NCI-H1105 (cell line): Measurements from ENCODE around the gene ADAMTS10.
"Not testable (repeated sequence)": the region's sequence is repeated elsewhere in the genome, so short reads cannot be mapped to it uniquely, and the experiment has no call there.

Source experiments
- DNase-seq: peaks from one replicate; lab custom pipeline; 2025; lab: John Stamatoyannopoulos, UW

Gene ADAMTS10

DNA sequence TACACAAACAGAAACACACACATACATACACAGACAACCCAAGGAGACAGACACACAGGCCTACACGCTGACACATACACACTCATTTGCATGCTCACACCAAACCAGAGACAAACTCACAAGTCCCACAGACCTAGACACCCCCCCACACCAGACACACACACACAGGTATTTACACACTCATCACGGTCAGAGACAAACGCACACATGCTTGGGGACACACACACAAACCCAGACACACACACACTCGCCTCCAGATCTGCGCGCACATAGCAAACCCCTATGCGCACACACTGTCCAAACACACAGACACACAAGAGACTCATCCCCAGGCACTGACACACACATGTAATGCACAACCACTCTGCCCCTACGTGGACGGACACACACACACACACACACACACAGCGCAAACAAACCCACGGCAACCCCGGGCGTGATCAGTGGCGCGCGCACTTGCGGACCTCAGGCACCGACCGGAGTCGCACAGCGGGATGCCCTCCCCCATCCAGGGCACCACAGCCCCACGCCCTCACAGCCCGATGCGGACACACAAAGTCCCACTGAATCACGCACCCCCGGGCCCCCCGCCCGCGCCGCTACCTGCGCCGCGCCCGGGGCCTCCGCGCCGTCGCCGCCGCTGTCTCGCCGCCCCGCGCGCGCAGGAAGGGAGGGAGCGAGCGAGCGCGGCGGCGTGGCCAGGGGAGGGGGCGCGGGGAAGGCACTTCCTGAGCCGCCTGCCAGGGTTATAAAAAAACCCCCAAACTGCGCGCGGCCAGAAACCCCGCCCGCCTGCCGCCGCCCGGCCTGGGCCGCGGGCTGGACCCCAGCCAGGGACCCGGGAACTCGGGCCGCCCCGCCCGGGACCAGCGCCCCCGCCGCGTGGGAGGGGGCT is at the start of gene ADAMTS10:
TSS of gene ADAMTS10 (minus strand) at position 675 of the 895 bp plus-strand sequence. CDS start 5,005 bp downstream, outside the sequence.
- DNase-seq, result no peak

DNA sequence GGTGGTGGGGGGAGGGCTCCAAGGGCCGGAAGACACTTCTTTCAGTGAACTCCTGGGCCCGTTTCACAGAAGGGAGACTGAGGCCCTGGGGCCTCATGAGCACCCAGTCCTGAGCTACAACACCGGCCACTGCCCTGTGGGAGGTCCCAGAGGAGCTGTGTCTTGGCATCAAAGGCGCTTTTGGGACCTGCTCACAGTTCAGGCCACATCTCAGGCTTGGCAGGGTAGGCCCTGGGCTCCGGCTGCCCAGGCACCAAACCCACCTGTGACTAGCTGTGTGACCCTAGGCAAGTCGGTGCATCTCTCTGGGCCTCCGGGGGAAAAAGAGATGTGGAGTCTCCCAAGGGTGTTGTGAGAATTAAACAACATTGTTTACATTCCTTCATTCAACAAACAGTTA is 49.4 kb upstream of the ADAMTS10 start:
- DNase-seq, result no peak

DNA sequence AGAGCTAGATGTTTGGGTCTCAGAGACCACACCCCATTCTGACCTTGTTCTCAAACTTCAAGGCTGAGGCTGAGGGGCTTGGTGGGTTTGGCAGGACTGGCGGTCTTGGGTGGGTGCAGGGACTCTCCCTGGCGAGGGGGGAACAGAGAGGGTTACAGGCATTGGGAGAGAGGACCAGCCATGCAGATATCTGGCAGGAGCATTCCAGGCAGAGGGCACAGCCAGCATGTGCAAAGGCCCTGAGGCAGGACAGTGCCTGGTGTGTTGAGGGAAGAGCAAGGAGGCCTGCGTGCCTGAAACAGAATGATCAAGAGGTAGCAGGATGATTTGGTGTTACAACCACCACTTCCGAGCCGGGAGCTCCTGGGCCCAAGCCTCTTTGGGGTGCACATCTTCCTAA is 47.4 kb upstream of the ADAMTS10 start:
- no peak for DNase-seq

DNA sequence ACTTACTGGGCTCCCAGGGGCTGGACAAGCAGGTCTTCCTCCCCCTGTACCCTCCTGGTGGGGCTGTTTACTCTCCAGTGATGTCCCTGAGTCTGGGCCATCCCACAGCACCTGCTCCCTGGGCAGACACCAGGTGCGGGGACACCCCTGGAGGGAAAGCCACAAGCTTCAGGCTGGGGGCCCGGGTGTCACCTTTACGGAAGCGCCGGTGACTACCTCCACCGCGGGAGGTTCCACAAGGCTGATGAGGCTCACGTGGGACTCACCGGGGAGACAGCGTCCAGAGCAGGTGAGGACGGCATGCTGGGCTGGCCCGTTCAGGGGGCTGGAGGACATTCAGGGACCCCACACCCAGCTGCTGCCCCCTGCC is 44.8 kb upstream of the ADAMTS10 start:
- DNase-seq, result no peak

DNA sequence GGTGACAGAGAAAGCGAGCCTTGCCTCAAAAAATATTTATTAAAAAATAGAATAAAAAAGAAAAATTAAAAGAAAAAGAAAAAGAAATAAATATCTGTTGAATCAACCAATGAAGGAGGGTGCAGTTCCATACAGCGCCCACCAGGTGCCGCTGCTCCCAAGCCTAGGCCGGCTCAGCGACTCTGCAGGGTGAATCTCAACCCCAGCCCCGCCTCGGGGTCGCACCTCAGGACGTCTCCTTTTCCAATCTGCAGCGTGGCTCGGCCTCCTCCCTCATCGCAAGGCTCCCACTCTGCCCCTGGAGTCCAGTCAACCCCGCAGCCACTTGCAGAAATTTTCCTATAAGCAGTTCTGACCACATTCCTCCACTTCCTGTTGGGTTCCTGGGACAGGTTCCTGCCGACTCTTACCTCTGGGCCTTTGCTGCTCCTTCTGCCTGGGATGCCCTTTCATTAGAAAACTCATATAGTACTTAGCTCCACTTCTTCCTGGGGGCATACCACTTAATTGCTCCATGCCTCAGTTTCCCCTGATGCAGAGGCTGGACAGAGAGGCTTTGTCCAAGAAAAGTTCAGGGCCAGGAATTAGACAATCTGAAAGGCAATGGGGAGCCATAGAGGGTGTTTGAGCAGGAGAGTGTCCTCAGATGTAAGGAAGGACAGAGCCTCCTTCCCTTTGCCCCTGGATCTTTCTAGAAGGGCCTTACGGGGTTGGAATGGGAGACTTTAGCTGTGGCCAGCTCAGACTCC is 44.2 kb upstream of the ADAMTS10 start:
- DNase-seq, result peak; percentile 13

DNA sequence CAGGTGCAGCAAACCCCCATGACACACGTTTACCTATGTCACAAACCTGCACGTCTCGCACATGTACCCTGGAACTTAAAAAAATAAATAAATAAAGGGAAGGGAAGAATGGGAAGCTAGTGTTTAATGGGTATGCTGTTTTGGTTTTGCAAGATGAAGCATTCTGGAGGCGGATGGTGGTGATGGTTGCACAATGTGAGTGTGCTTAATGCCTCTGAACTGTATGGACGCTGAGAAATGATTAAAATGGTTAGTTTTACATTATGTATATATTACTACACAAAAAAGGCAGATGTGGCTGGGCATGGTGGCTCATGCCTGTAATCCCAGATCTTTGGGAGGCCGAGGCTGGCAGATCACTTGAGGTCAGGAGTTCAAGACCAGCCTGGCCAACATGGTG is 37.7 kb upstream of the ADAMTS10 start:
- no peak for DNase-seq

DNA sequence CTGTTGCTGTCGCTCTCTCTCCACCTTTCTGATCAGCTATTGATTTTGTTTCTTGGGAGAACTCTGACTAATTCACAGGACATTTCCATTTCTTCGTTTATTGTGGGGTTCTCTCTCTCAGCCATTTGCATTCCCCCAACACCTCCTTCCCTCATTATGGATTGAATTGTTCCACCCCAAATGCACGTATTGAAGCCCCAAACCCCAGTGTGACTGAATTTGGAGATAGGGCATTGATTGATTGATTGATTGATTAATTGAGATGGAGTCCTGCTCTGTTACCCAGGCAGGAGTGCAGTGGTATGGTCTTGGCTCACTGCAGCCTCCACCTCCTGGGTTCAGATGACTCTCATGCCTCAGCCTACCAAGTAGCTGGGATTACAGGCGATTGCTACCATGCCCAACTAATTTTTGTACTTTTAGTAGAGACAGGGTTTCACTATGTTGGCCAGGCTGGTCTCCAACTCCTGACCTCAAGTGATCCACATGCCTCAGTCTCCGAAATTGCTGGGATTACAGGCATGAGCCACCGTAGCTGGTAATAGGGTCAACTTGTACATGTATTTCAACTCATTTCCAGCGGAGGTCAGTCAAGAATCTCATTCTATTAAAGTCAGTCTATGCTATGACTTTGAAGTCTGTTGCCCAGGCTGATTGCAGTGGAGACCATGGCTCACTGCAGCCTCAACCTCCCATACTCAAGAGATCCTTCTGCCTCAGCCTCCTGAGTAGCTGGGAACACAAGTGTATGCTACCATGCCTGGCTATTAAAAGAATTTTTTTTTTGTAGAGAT is 33.5 kb upstream of the ADAMTS10 start:
- no peak for DNase-seq

DNA sequence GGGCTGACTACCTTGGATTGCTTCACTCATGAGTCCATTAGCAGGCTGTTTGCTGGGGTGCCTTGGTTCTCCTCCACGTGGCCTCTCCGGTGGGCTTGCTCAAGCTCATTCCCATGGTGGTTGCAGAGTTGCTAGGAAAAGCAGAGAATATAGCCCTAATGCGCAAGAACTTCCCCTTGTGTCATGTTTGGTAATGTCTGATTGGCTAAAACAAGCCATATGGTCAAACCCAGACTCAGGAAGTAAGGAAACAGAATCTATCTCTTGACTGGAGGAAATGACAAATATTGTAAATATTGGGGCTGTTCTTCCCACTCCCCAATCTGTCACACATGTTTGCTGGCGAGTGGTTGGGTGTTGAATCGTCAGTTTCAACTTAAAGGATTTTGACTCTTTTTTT is 32.0 kb upstream of the ADAMTS10 start:
- no peak for DNase-seq

DNA sequence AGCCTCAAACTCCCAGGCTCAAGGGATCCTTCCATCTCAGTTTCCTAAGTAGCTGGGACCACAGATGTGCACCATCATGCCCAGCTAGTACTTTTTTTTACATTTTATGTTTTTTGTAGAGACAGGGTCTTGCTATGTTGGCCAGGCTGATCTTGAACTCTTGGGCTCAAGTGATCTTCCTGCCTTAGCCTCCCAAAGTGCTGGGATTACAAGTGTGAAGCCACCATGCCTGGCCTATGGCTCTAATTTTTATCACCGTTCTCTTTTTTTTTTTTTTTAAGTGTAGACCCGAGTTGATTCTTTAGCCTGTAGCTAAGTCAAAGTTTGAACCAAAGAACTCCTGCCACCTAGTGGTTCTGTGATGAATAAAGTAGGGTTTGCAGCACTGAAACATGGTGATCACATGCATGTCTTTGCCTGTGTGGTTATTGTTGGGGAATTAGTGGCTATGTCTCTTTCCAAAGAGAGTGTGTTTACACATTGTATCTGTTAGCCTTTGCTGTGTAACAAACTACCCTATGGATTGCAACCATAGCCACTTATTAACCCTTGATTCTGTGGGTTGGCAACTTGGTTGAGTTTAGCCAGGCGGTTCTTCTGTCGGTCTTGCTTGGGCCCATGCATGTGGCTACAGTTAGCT is 31.5 kb upstream of the ADAMTS10 start:
- DNase-seq, result peak; percentile 5

DNA sequence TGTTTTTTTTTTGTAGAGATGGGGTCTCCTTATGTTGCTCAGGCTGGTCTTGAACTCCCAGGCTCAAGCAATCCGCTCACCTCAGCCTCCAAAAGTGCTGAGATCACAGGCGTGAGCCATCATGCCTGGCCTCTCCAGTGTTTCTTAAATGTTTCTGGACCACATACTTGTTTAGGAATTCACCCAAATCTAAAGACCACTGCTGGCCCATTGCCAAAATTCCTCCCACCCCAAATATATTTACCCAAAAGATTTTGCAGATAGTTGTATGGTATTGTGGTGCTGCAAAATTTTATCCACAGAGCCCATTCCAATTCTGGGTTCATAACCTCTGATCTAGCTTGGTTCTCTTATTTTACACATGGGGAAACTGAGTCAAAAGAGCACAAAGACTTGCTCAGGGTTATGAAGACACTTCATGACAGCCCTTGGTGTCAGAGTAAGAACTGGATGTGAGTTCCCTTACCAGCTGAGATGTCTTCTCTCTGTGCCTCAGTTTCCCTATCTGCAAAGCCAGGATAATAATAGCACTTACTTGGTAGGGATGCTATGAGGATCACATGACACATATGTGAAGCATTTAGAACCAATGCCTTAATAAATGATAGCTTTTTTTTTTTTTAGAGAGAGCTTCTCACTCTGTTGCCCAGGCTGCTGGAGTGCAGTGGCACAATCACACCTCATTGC is 30.8 kb upstream of the ADAMTS10 start:
- DNase-seq, result no peak

DNA sequence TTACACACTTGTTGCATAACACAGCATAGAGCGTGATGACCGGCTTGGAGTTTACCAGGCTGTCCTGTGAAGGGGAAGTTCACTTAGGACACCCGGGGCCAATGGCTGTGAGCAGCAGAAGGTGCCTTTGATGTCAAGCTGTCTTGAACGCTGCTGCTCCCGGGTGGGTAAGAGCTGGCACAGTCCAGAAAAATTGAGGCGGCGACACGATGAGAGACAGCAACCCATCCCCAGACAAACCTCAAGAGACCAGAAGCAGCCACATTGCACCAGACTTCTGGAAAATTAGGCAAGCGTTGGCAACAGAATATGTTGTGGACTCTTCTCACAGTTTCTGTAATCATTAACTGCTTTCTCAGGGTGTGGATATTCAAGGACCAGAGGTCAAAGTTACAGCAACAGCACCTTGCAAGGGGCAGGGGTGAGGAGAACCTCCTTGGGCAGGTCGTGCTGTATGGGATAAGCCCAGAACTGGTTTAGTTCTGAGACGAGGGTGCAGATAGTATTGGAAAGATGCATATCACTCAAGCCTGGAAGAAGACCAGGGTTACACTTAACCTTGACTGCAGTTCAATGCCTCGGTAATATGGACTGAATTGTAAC is 30.0 kb upstream of the ADAMTS10 start:
- DNase-seq, result no peak

DNA sequence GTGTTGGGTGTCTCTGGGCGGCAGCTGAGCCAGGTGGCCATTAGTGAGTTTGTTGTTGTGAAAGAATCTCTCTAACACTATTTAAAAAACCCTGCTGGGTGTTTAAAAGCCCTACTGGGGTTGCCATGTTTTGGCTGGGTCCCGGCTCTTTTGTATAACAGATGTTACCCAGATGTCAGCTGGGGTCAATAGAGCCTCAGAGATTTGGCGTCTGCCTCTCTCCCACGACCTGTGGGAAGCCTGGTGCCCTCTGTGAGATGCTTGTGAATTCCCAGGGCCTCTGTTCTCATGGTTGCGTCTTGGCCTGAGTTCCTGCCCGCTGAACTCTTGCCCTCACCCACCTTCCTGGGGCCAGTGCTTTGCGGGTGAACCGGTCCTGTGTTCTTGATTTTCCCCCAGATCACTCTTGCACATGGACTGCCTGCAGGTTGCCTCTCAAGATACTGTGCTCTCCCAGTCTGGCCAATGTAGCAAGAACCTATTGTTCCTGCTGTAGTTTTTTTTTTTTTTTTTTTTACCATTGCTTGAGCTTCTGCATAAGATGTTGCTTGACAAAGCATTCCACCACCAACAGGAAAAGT is 29.4 kb upstream of the ADAMTS10 start:
- no peak for DNase-seq

DNA sequence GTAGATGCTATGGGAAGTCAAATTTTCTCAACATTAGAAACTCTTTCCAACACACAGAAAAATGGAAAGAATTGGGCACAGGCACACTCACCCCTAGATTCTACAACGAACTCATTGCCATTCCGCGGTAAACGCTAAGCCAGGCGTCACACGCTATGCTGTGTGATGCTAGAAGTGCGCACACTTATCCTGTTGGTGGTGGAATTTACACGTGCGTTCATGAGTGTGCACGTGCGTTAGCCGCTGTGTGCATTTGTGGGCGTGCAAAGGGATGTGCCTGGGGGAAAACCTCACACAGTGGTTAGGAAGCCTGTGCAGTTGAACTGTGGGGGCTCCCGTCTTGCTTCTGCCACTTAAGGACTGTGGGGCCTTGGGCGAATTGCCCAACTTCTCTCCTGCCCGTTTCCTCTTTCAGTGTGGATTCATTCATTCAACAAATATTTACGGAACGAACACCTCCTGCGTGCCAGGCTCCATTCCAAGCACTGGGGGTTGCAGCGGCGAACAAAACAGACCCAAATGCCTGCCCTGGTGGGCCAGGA is 27.6 kb upstream of the ADAMTS10 start:
- no peak for DNase-seq

DNA sequence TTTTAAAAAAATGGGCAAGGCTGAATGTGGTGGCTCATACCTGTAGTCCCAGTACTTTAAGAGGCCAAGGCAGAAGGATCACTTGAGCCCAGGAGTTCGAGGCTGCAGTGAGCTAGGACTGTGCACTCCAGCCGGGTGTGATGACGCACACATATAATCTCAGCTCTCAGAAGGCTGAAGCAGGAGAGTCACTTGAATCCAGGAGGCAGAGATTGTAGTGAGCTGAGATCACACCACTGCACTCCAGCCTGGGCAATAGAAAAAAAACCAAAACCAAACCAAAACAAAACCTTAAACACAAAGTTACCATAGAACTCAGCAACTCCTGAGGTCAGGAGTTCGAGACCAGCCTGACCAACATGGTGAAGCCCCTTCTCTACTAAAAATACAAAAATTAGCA is 26.6 kb upstream of the ADAMTS10 start:
- not testable (repeated sequence) for DNase-seq

DNA sequence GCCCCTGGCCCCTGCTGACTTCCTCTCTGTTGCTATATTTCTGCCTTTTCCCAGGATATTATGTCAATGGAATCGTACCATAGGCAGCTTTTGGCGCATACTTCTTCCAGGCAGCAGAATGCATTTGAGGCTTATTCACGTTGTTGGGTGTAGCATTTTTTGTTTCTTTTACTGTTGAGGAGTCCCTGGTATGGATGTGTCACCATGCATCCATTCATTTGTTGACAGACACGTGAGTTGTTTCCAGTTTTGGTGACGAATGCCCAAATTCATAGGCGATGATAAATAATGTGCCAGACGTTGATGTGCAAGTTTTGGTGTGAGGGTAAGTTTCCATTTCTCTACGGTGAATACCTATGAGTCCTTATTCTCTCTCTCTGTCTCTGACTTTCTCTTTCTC is 24.9 kb upstream of the ADAMTS10 start:
- DNase-seq, result no peak

DNA sequence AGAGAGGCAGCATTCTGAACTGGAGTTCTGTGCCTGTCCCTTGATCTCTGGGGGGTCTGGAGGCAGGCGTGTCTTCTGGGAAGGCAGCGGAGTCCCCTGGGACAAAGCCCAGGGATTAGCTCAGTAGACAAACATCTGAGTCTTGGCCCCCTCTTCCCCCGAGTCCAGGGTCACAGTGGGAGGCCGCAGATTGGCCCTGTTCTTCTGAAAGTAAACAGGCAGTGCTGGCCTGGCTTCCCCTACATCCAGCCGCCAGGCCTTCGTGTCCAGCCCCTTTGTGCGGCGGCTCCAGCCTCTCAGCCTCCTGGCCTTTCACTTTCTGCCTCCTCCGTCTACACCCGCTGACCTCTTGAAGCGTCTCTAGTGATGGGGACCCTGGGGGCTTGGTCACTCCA is 20.9 kb upstream of the ADAMTS10 start:
- DNase-seq, result no peak

DNA sequence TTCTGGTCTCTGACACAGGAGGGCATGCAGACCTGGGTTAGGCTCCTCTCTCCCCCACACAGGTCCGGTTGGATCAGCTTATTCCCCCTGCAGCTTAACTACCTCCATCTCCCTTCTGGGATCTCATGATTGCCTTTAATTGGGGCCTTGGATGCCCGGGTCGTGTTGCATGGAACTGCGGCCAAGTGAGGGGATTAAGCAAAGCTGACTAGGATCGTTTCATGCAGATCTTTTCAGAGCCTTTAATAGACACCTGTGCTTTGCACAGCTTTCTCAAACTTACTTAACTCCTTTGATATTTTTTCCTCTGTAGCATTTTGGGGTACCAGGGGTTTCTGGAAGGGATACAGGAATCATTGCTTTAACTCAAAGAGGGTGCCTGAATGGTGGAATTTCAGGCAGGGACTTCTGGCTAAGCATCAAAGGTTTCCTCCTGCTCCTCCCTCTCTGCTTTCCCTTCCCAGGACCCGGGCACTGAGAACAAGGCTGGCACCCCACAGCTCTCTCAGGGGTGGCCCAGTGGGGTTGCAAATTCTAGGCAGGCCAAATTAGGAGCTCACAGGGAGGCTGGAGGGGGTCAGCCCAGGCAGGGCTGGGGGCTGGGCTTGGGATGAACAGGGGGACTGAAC is 20.4 kb upstream of the ADAMTS10 start:
- no peak for DNase-seq

DNA sequence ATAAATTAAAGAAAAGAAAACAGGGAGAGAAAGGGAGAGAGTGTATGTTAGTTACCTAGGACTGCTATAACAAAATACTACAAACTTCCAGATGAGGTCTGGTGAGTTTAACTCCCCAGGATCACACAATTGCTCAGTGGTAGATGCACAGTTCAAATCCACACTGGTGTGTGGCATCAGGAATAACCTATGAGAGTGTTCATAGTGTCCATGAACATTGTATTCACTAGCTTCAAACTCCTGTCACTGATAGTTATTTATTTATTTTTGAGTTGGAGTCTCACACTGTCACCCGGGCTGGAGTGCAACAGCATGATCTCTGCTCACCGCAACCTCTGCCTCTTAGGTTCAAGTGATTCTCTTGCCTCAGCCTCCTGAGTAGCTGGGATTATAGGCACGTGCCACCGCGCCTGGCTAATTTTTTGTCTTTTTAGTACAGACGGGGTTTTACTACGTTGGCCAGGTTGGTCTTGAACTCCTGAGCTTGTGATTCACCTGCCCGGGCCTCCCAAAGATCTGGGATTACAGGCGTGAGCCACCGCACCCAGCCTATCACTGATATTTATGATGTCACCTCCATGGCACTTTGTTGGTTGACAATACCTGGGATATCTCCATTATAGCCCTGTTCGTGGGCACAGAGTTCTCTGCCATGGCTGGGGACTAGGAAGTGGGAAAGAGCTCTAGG is 19.6 kb upstream of the ADAMTS10 start, which contains the start of gene NFILZ:
TSS of gene NFILZ (plus strand) at position 638 of the 688 bp plus-strand sequence. CDS start 46,133 bp downstream, outside the sequence.
- DNase-seq, result no peak

DNA sequence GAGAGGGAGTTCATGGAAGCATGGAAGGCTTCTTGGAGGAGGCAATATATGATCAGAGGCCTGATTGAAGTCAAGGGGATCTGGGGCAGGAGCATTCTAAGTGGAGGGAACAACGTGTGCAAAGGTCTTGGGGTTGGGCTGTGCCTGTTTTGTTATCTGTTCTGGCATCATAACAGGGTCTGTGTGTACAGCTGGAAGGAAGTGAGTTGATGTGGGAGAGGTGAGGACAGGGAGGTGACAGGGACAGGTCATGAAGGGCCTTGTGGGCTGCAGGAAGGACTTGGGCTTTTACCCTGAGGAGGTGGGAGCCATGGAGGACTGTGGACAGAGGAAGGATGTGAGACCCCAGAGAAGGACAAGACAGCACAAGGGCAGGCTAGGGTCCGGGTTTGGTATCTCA is 18.7 kb upstream of the ADAMTS10 start:
- DNase-seq, result no peak
